HepG2 (cell line): ENCODE measurements around the gene LGI4. TPM values are rescaled to one million over a fixed set of nuclear protein-coding genes. Genes with fewer than 3 reads are reported as not detected.

ENCODE experiments used
- ATAC-seq: fragments of 200-7000 bp; cut with Tn5 transposase; 3 replicates; pipeline ENCODE4 v1.9.1; 2020; ENCODE audit warnings: mild to moderate bottlenecking, moderate library complexity
- BruUV-seq: library from RNA; stranded (reverse); fragments of 400-500 nt; replicated peaks from 2 replicates; lab custom pipeline; 2021; lab: Mats Ljungman, UMichigan
- CTCF ChIA-PET: fragments of 300-600 bp; formaldehyde crosslinking; extraction: SDS; loops from one replicate; lab custom pipeline; 2021; ENCODE audit warnings: low total read pairs, inconsistent platforms, low intra/inter-chr PET ratio; lab: Yijun Ruan, JAX
- POLR2A ChIA-PET: fragments of 350-600 bp; sonication (Branson Sonifier 250); formaldehyde crosslinking; loops from one replicate; lab custom pipeline; 2020; ENCODE audit warnings: antibody characterized with exemption, inconsistent platforms; lab: Yijun Ruan, JAX
- DNase-seq: peaks from one replicate; pipeline ENCODE4 v3.0.0-alpha.2; 2015; ENCODE audit warnings: low spot score
- FAIRE-seq: peaks from 3 replicates; lab custom pipeline; 2011; peaks lifted over from hg19 to GRCh38; lab: Jason Lieb, UNC
- H2AFZ ChIP-seq: one replicate; pipeline ENCODE4 v1.6.1; 2011; ENCODE audit warnings: low read length, inconsistent platforms
- H3K27ac ChIP-seq: fragments of 300-600 bp; 3 replicates; pipeline ENCODE4 v1.8.0; 2011; ENCODE audit warnings: mixed run types, mild to moderate bottlenecking, mixed read lengths, low read length, inconsistent platforms; ENCODE audit not compliant: insufficient read depth; ENCODE audit errors: extremely low read length
- H3K27me3 ChIP-seq, 2 experiments: fragments of 200-600 bp in 1 of 2; 2 replicates in 1 of 2; 3 replicates in 1 of 2; pipeline versions ENCODE4 v1.6.0 to v1.8.0; 2011; ENCODE audit warnings: low read length in 2 of 2, mild to moderate bottlenecking in 2 of 2, moderate library complexity in 2 of 2, inconsistent platforms in 1 of 2; ENCODE audit not compliant: insufficient read depth in 2 of 2, control insufficient read depth in 1 of 2
- H3K36me3 ChIP-seq, 2 experiments: fragments of 200-600 bp in 1 of 2; replicated peaks in 1 of 2; 2 replicates in 1 of 2; 3 replicates in 1 of 2; pipeline versions ENCODE4 v1.5.1 to v1.8.0; 2011; ENCODE audit warnings: low read length in 2 of 2, inconsistent platforms in 1 of 2; ENCODE audit not compliant: insufficient read depth in 2 of 2, control insufficient read depth in 1 of 2
- H3K4me1 ChIP-seq: 2 replicates; pipeline ENCODE4 v1.5.1; 2012; ENCODE audit warnings: low read length, inconsistent platforms; ENCODE audit not compliant: insufficient read depth
- H3K4me2 ChIP-seq: 2 replicates; pipeline ENCODE4 v1.6.0; 2011; ENCODE audit warnings: low read depth, low read length, inconsistent platforms
- H3K4me3 ChIP-seq, 3 experiments: fragments of 200-600 bp in 1 of 3; sonication (generic), shearing (Covaris generic) in 1 of 3; replicated peaks in 1 of 3; 2 replicates each; pipeline ENCODE4 v1.5.1; 2011 to 2016; ENCODE audit warnings: low read length in 3 of 3, inconsistent platforms in 2 of 3, low read depth in 2 of 3, mild to moderate bottlenecking in 2 of 3, control low read depth in 1 of 3, mixed read lengths in 1 of 3; ENCODE audit not compliant: insufficient read depth in 1 of 3
- H3K79me2 ChIP-seq: one replicate; pipeline ENCODE4 v1.6.1; 2011; ENCODE audit warnings: low read length, inconsistent platforms; ENCODE audit not compliant: insufficient read depth
- H3K9ac ChIP-seq: 2 replicates; pipeline ENCODE4 v1.6.0; 2011; ENCODE audit warnings: mild to moderate bottlenecking, low read depth, low read length, inconsistent platforms; ENCODE audit not compliant: insufficient read depth
- H3K9me3 ChIP-seq: 2 replicates; pipeline ENCODE4 v1.5.1; 2012; ENCODE audit warnings: mild to moderate bottlenecking, low read length
- H4K20me1 ChIP-seq: 2 replicates; pipeline ENCODE4 v1.6.0; 2011; ENCODE audit warnings: inconsistent platforms, mild to moderate bottlenecking, low read length, moderate library complexity; ENCODE audit not compliant: insufficient read depth
- FOXK2 ChIP-seq: fragments of 450-650 bp; IDR thresholded peaks from 2 replicates; pipeline ENCODE4 v1.6.1; 2016
- KDM5B ChIP-seq: sonication (generic); formaldehyde crosslinking; IDR thresholded peaks from 2 replicates; pipeline ENCODE4 v1.4.0; 2020; ENCODE audit warnings: missing genetic modification reagents, mild to moderate bottlenecking, borderline replicate concordance
- SOX13 ChIP-seq, 3 experiments: fragments of 450-650 bp in 1 of 3; sonication (generic) in 1 of 3; formaldehyde crosslinking in 1 of 3; IDR thresholded peaks in 2 of 3; conservative IDR thresholded peaks in 1 of 3; 2 replicates each; pipeline versions ENCODE4 v1.5.0 to v1.6.1; 2016 to 2020; ENCODE audit warnings: antibody characterized with exemption in 1 of 3, mild to moderate bottlenecking in 1 of 3, missing compliant biosample characterization in 1 of 3, missing genetic modification reagents in 1 of 3, moderate library complexity in 1 of 3
- SRSF1 ChIP-seq: fragments of 200-400 bp; formaldehyde crosslinking; optimal IDR thresholded peaks from 2 replicates; pipeline ENCODE3; 2017; ENCODE audit warnings: mild to moderate bottlenecking, low read depth, low read length, moderate library complexity
- YEATS4 ChIP-seq: sonication (generic); formaldehyde crosslinking; IDR thresholded peaks from 2 replicates; pipeline ENCODE4 v1.4.0; 2020; ENCODE audit warnings: missing genetic modification reagents, borderline replicate concordance
- ZNF12 ChIP-seq: sonication (generic); formaldehyde crosslinking; IDR thresholded peaks from 2 replicates; pipeline ENCODE4 v1.5.0; 2020; ENCODE audit warnings: missing genetic modification reagents
- ZNF121 ChIP-seq: sonication (generic); formaldehyde crosslinking; IDR thresholded peaks from 2 replicates; pipeline ENCODE4 v1.5.0; 2020; ENCODE audit warnings: mild to moderate bottlenecking, missing genetic modification reagents
- ZNF281 ChIP-seq: sonication (generic); formaldehyde crosslinking; IDR thresholded peaks from 2 replicates; pipeline ENCODE4 v1.4.0; 2020; ENCODE audit warnings: missing genetic modification reagents, borderline replicate concordance
- ZNF607 ChIP-seq: sonication (generic); formaldehyde crosslinking; IDR thresholded peaks from 2 replicates; pipeline ENCODE4 v1.5.1; 2020; ENCODE audit warnings: missing genetic modification reagents, mild to moderate bottlenecking, borderline replicate concordance
- ZSCAN31 ChIP-seq: sonication (generic); formaldehyde crosslinking; IDR thresholded peaks from 2 replicates; pipeline ENCODE4 v1.5.0; 2020; ENCODE audit warnings: low read depth, mild to moderate bottlenecking, missing genetic modification reagents
- WGBS: methylation state at CpG from one replicate; pipeline ENCODE4 v1.1.6; 2017; ENCODE audit warnings: low lambda C conversion rate; 5-methylcytosine and 5-hydroxymethylcytosine counted together
- in situ Hi-C: cut with HindIII; loops from 2 replicates; pipeline ENCODE4 v1.10.0; 2017; ENCODE audit warnings: low pct_unique_long_range_greater_than_20kb; ENCODE audit not compliant: extremely low pct_ligation_motif_present
- intact Hi-C: fragments of 100-400 bp; cut with micrococcal nuclease; formaldehyde crosslinking; loops from one replicate; pipeline ENCODE4 v1.10.0; 2022; ENCODE audit not compliant: unreplicated experiment
- polyA plus RNA-seq, 8 experiments: library from polyadenylated mRNA; depleted of rRNA in 3 of 8; stranded (reverse) in 7 of 8; unstranded in 1 of 8; fragments of >200 nt; fragmentation: Illumina TruSeq in 4 of 8; extraction: Trizol in 4 of 8; gene quantifications; 2 replicates each; pipeline versions ENCODE4 v1.2.1 to v1.2.3, GENCODE V29; 2011 to 2016; ENCODE audit warnings: low read depth in 4 of 8, missing spikeins in 1 of 8, mixed read lengths in 1 of 8; ENCODE audit not compliant: insufficient read depth in 1 of 8
- total RNA-seq, 5 experiments: library from RNA; depleted of rRNA; stranded (reverse); fragments of >200 nt; fragmentation: Illumina TruSeq; extraction: Trizol; gene quantifications; 2 replicates each; pipeline ENCODE4 v1.2.3, GENCODE V29; 2016; ENCODE audit warnings: low read depth in 1 of 5
- TF ChIP-seq, protein P1 (sequence below): sonication (generic); formaldehyde crosslinking; IDR thresholded peaks from 2 replicates; pipeline ENCODE4 v1.8.1; 2022; ENCODE audit warnings: low read depth, mild to moderate bottlenecking, missing genetic modification reagents

The LGI4 gene
- total and polyA plus RNA-seq, 2 of the 13 experiments (the other 11 are each of a cell fraction or from before 2014, with no cell fraction given) = 2.8 TPM; not detected in 1

GRCh38 chr19:35095667-35096368 is 39.0 kb downstream of the LGI4 start (continued):
- TF ChIP-seq, protein P1, sequence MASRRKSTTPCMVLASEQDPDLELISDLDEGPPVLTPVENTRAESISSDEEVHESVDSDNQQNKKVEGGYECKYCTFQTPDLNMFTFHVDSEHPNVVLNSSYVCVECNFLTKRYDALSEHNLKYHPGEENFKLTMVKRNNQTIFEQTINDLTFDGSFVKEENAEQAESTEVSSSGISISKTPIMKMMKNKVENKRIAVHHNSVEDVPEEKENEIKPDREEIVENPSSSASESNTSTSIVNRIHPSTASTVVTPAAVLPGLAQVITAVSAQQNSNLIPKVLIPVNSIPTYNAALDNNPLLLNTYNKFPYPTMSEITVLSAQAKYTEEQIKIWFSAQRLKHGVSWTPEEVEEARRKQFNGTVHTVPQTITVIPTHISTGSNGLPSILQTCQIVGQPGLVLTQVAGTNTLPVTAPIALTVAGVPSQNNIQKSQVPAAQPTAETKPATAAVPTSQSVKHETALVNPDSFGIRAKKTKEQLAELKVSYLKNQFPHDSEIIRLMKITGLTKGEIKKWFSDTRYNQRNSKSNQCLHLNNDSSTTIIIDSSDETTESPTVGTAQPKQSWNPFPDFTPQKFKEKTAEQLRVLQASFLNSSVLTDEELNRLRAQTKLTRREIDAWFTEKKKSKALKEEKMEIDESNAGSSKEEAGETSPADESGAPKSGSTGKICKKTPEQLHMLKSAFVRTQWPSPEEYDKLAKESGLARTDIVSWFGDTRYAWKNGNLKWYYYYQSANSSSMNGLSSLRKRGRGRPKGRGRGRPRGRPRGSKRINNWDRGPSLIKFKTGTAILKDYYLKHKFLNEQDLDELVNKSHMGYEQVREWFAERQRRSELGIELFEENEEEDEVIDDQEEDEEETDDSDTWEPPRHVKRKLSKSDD = no peak

GRCh38 chr19:35094656-35095055 is 40.2 kb downstream of the LGI4 start:
- H2AFZ ChIP-seq = no peak overlapping the region
- TF ChIP-seq FOXK2 (no peak), SRSF1 (no peak), YEATS4 (CRISPR knock-in tag) (no peak), ZNF121 (CRISPR knock-in tag) (no peak), KDM5B (CRISPR knock-in tag) (no peak), ZNF607 (no peak), ZSCAN31 (CRISPR knock-in tag) (no peak), ZNF281 (CRISPR knock-in tag) (no peak), ZNF12 (no peak), SOX13 (IDR thresholded peaks at IDR 0.05) (no peak), SOX13 (CRISPR knock-in tag; conservative IDR thresholded peaks at IDR 0.05 in 1 of 2, IDR thresholded peaks at IDR 0.05 in 1 of 2) (no peak)
- TF ChIP-seq, protein P1 = no peak
- TF ChIP-seq, all 625 proteins: peak for 0
- Histone ChIP-seq H3K27ac (no peak overlapping the region), H3K36me3 (no peaks in the 10 kb centered on the region), H3K4me1 (peaks cover 33% of the 10 kb centered on the region), H3K9me3 (no peaks in the 10 kb centered on the region), H3K27me3 (no peaks in the 10 kb centered on the region; a peak in 1 of 5 replicates), H4K20me1 (no peaks in the 10 kb centered on the region), H3K4me3 (no peak overlapping the region), H3K4me2 (no peak overlapping the region), H3K9ac (no peak overlapping the region), H3K79me2 (no peaks in the 10 kb centered on the region)
- ChIA-PET CTCF (no interaction called here), POLR2A (no interaction called here)
- WGBS = 40% methylated on average over 4 of the region's 4 CpGs
- ATAC-seq (no peak), DNase-seq (no peak), FAIRE-seq (no peak)
- no TSS peak for BruUV-seq
- intact Hi-C loops = no loop called here
- in situ Hi-C loops = no loop called here
